Breast epithelium (tissue), 3 donors: Measurements from ENCODE around the gene MKNK1.

Source experiments
- CTCF ChIP-seq, 3 donors: fragments of 450-650 bp; IDR thresholded peaks; one replicate each; pipeline ENCODE4 v1.5.1; 2016 to 2017; ENCODE audit warnings: antibody characterized with exemption in 3 of 3, mild to moderate bottlenecking in 3 of 3, moderate library complexity in 3 of 3
- POLR2A ChIP-seq: fragments of 450-650 bp; IDR thresholded peaks from one replicate; pipeline ENCODE4 v1.6.1; 2016; ENCODE audit warnings: antibody characterized with exemption, mild to moderate bottlenecking, moderate library complexity

- peak in 2 of 3 donors; percentile 16 to 29 for TF ChIP-seq CTCF (IDR thresholded peaks at IDR 0.05)
- no peak for TF ChIP-seq POLR2A
These were observed 56.3 kb downstream of the MKNK1 start for GRCh38 chr1:46547481-46548383.
